Stimulated activated naive B cell treated with anti-CD40 and anti-IgM and Interleukin-4, amounts not matched to agents 10 μg/mL and 1 μg/mL and 100 μg/mL, for 72 hours (primary cell): ENCODE measurements around the gene IQCH.

Experiments used
- ATAC-seq, 2 donors: fragments of 150-1000 bp; cut with Tn5 transposase; replicated peaks; 2 replicates each; pipeline ENCODE4 v1.10.0; 2021; ENCODE audit warnings: moderate library complexity in 1 of 2
- DNase-seq: peaks from one replicate; pipeline ENCODE4 v3.0.0; 2021
- H3K27ac Mint-ChIP-seq: one replicate; pipeline ENCODE4 v1.8.0; 2022; ENCODE audit warnings: mild to moderate bottlenecking, mixed read lengths
- H3K27me3 Mint-ChIP-seq, 2 donors: one replicate each; pipeline ENCODE4 v1.8.0; 2022; ENCODE audit warnings: mixed read lengths in 2 of 2
- H3K36me3 Mint-ChIP-seq, 2 donors: one replicate each; pipeline ENCODE4 v1.8.0; 2022; ENCODE audit warnings: mixed read lengths in 2 of 2, mild to moderate bottlenecking in 1 of 2
- H3K4me1 Mint-ChIP-seq, 2 donors: one replicate each; pipeline ENCODE4 v1.8.0; 2022; ENCODE audit warnings: mixed read lengths in 2 of 2, mild to moderate bottlenecking in 1 of 2
- H3K4me3 Mint-ChIP-seq, 2 donors: one replicate each; pipeline ENCODE4 v1.8.0; 2022; ENCODE audit warnings: mild to moderate bottlenecking in 2 of 2, mixed read lengths in 2 of 2, moderate library complexity in 1 of 2
- H3K9me3 Mint-ChIP-seq, 2 donors: one replicate each; pipeline ENCODE4 v1.8.0; 2022; ENCODE audit warnings: mixed read lengths in 2 of 2, mild to moderate bottlenecking in 1 of 2

The IQCH gene

DNA sequence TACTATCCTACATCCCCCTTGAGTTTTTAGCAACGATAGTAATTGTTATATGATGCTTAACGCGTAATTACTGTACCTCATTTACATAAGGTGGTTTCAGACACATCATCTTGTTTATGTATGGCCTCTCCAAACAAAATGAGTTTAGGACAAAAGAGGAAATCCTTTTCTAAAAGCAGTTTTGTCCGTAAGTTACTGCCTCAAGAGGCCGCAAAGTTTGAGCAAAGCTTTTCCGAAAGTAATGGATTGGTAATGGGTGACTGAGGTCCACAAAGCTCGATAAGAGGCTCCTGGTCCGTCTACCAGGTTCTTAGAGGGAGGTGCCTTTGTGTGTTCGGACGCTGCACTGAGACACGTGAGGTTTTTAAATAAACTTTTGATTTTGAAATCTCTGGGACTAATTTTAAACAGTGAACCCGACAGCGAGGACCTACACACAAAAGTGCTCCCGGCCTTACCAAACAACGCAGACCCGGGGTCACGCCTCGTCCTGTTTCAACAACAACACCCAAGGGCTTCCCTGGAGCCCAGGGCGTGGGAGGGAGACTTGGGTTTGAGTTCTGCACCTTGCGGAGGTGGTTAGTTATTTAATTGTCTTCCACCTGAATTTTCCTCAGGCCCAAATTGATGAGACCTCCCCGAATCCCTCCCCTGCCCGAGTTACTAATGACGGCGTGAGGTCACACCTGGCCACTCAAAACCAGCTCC, 265.9 kb downstream of the IQCH start:
- peaks cover 6 to 19% of the 10 kb centered on the region in 2 donors for H3K4me1 Mint-ChIP-seq
- ATAC-seq, result peak; percentile 6 to 17
- H3K9me3 Mint-ChIP-seq, result no peaks in the 10 kb centered on the region
- H3K36me3 Mint-ChIP-seq, result peaks cover 5 to 7% of the 10 kb centered on the region in 2 donors
- peak overlapping the region; percentile 89 to 92 for H3K4me3 Mint-ChIP-seq
- DNase-seq, result no peak
- H3K27ac Mint-ChIP-seq, result peak overlapping the region; percentile 91
- H3K27me3 Mint-ChIP-seq, result no peaks in the 10 kb centered on the region

DNA sequence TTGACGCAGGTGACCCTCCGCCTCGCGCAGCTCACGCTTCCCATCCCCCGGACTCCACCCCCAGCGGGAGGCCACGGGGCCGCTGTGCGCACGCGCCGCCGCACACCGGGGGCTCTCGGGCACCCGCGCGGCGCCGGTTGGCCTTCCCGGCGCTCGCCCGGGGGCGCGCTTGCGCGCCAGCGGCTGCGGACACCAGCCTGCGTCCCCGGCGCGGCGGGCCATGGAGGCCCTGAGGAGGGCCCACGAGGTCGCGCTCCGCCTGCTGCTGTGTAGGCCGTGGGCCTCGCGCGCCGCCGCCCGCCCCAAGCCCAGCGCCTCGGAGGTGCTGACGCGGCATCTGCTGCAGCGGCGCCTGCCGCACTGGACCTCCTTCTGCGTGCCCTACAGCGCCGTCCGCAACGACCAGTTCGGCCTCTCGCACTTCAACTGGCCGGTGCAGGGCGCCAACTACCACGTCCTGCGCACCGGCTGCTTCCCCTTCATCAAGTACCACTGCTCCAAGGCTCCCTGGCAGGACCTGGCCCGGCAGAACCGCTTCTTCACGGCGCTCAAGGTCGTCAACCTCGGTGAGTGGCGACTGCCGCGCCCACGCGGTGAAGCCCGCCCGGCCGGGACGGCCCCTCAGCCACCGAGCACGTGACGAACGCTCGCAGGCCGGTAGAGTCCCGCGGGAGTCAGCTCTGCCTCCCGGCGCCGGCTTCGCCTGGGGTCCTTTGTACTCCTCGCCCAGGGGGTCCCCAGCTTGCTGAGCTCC, 266.6 kb downstream of the IQCH start, which contains the start of gene C15orf61:
Gene C15orf61 (plus strand): TSS at position 103 of the 754 bp plus-strand sequence. CDS start 118 bp downstream, at position 221.
- Mint-ChIP-seq H3K4me1 (peaks cover 6 to 19% of the 10 kb centered on the region in 2 donors), H3K4me3 (peak within 1 kb of the TSS; percentile 92 to 93), H3K36me3 (peaks cover 5 to 10% of the 10 kb centered on the region in 2 donors), H3K27ac (peak within 1 kb of the TSS; percentile 98), H3K27me3 (no peaks in the 10 kb centered on the region), H3K9me3 (no peaks in the 10 kb centered on the region)
- DNase-seq (peak; percentile 89), ATAC-seq (peak; percentile 82 to 85)

DNA sequence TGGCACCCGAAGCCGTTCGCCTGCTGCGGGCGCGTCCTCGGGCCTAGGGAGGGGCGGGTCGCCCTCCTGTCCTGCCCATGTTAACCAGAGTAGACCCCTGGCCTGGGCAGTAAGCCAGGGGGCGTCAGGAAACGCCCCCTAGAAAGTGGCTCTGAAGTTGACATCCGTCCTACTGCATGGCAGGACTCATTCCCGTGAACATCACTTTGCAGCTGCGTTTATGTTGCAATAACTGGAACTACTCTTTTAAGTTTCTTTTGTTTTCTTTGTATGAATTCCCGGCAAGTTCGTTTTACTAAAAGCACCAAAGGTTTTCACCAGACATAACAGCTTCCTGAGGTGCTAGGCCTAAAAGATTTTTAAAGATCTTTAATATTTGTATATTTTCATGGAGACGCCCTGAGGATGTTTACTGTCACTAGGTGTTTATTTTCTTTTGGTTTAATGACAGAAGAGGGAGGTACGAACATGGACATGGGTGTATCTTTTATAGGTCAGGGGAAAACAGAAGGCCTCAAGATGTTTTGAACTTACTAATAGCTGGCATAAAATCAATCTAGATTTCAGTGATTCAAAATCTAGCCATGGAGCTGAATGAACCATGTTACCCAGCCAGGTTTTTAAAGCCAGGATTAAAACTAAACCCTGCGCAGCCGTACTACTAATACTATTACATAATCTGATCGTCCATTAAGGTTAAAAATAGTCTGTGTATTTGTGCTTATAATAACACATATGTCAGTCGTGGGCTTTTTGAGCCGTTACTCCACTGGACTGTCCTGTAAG, 267.4 kb downstream of the IQCH start:
- DNase-seq (no peak), ATAC-seq (no peak)
- Mint-ChIP-seq H3K36me3 (peaks cover 5 to 10% of the 10 kb centered on the region in 2 donors), H3K9me3 (no peaks in the 10 kb centered on the region), H3K27me3 (no peaks in the 10 kb centered on the region), H3K4me1 (peaks cover 6 to 19% of the 10 kb centered on the region in 2 donors), H3K27ac (peak overlapping the region; percentile 98), H3K4me3 (peak overlapping the region; percentile 92 to 93)

DNA sequence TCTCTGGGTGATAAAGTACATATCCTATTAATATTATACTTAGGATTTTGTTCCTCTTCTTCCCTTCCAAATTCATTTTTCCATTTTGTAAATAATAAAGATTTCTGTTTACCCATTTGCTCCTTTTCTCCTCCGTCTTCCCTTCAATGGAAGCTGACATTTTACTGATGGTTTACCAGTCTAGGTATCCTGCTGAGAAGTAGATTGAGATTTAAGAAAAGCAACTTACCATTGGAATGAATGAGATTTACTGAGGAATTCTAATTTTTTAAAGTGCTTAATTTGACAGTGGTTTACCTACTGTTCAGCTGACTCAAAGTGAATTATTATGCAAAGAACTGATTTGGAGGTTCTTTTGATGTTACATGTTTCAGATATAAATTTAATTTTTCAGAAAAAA, 268.7 kb downstream of the IQCH start:
- no peak overlapping the region for H3K27ac Mint-ChIP-seq
- H3K27me3 Mint-ChIP-seq, result no peaks in the 10 kb centered on the region
- peaks cover 5 to 10% of the 10 kb centered on the region in 2 donors for H3K36me3 Mint-ChIP-seq
- H3K4me1 Mint-ChIP-seq, result peaks cover 6 to 19% of the 10 kb centered on the region in 2 donors
- no peaks in the 10 kb centered on the region for H3K9me3 Mint-ChIP-seq
- no peak overlapping the region for H3K4me3 Mint-ChIP-seq
- no peak for ATAC-seq
- DNase-seq, result no peak

DNA sequence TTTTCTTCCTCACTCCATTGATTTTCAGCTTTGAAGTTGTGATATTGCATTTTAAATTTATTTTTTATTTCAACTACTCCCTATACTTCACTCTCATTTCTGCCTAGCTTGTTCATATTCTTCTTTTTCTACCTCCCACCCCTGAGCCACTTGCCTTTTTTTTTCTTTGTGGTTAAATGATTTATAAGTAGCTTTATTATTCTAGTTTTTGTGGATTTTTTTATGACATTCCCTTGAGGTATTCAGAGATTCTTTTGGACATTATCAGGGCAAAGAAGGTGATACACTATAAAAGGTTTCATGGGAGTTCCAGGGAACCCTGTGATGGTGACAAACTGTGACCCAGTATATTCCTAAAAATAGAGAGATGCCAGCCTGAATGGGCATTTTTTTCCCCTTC, 269.6 kb downstream of the IQCH start:
- Mint-ChIP-seq H3K27me3 (no peaks in the 10 kb centered on the region), H3K36me3 (peaks cover 2 to 7% of the 10 kb centered on the region in 2 donors), H3K4me1 (peaks cover 6 to 19% of the 10 kb centered on the region in 2 donors), H3K27ac (no peak overlapping the region), H3K9me3 (no peaks in the 10 kb centered on the region), H3K4me3 (no peak overlapping the region)
- ATAC-seq, result no peak
- no peak for DNase-seq

DNA sequence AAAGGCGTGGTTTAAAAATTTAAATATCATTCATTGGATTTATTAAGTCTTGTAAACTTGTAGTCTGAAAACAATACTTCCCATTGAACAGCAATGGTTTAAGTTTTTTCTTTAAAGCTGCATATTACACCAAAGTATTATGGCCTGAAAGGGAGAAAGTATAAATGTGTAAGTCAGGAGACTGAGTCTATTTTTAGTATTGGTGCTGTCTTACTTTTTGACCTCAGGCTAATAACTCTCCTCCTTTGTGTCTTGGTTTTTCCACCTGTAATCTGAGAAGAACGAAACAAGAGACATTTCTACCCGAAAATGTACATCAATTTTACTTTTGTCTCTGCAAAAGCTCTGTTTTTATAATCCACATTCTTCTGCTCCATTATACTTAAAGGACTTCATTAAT, 273.9 kb downstream of the IQCH start:
- H3K4me1 Mint-ChIP-seq, result peaks cover 0 to 2% of the 10 kb centered on the region in 2 donors
- no peak overlapping the region for H3K27ac Mint-ChIP-seq
- no peaks in the 10 kb centered on the region for H3K27me3 Mint-ChIP-seq
- H3K9me3 Mint-ChIP-seq, result no peaks in the 10 kb centered on the region
- no peak for DNase-seq
- peaks cover 1 to 3% of the 10 kb centered on the region in 2 donors for H3K36me3 Mint-ChIP-seq
- H3K4me3 Mint-ChIP-seq, result no peak overlapping the region
- ATAC-seq, result no peak

DNA sequence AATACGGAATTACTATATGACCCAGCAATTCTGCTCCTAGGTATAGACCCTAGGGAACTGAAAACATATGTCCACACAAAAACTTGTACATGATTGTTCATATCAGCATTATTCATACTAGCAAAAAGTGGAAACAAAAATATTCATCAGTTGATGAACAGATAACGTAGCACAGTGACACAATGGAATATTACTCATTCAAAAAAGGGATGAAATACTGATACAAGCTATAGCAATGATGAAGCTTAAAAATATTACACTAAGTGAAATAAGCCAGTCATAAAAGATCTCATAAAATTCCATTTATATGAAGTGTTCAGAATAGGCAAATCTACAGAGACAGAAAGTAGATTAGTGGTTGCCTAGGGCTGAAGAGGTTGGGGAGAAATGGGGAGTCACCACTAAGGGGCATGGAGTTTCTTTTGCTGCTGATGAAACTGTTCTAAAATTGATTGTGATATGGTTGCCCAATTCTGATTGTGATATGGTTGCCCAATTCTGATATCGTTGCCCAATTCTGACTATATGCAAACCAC, 276.9 kb downstream of the IQCH start:
- DNase-seq, result no peak
- H3K4me3 Mint-ChIP-seq, result no peak overlapping the region
- no peak overlapping the region for H3K27ac Mint-ChIP-seq
- peaks cover 0 to 1% of the 10 kb centered on the region in 2 donors for H3K4me1 Mint-ChIP-seq
- H3K27me3 Mint-ChIP-seq, result peaks cover 0 to 3% of the 10 kb centered on the region in 2 donors
- peaks cover 0 to 1% of the 10 kb centered on the region in 2 donors for H3K36me3 Mint-ChIP-seq
- ATAC-seq, result no peak
- H3K9me3 Mint-ChIP-seq, result no peaks in the 10 kb centered on the region

DNA sequence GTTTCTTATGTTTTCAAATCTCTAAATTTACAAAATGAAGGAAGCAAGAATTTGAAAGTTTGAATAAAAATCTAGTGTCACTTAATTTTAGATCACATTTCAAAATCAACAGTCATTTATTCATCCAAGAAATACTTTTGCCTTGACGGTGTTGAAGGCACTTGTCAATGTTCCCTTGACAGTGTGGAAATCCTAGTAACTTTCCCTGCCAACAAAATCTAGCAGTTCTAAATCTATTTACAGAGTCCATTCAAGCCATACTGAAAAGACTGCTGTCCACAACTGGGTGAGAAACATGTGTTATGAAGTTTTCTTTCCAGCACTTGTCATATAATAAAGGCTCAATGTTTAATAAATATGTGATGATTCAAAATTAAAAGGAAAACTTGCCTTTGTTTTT, 279.3 kb downstream of the IQCH start:
- DNase-seq (no peak), ATAC-seq (no peak)
- Mint-ChIP-seq H3K27me3 (peaks cover 10 to 13% of the 10 kb centered on the region in 2 donors), H3K4me1 (peaks cover 6 to 9% of the 10 kb centered on the region in 2 donors), H3K27ac (no peak overlapping the region), H3K9me3 (no peaks in the 10 kb centered on the region), H3K4me3 (no peak overlapping the region), H3K36me3 (peaks cover 1 to 3% of the 10 kb centered on the region in 2 donors)

DNA sequence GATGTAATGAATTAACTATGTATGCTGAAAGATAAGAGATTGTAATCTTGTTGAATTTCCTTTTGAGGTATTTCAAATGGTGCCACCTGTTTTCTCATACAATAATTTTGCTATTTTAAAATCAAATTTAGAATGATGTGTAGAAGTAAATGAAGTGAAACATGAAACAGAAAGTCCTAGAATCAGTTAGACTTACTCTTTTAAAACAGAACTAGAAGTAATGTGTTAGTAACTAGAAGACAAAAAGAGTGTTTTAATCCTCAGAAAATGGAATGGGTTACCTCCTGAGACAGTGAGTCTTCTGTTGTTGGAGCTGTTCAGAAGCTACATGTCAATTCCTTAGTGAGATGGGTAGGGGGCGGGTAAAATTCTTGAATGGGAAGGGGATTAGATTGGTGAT, 279.8 kb downstream of the IQCH start:
- peaks cover under 1 to 3% of the 10 kb centered on the region in 2 donors for H3K36me3 Mint-ChIP-seq
- H3K9me3 Mint-ChIP-seq, result no peaks in the 10 kb centered on the region
- no peak overlapping the region for H3K27ac Mint-ChIP-seq
- H3K27me3 Mint-ChIP-seq, result peaks cover 10 to 13% of the 10 kb centered on the region in 2 donors
- DNase-seq, result no peak
- no peak for ATAC-seq
- peaks cover 10% of the 10 kb centered on the region in 2 donors for H3K4me1 Mint-ChIP-seq
- no peak overlapping the region for H3K4me3 Mint-ChIP-seq

DNA sequence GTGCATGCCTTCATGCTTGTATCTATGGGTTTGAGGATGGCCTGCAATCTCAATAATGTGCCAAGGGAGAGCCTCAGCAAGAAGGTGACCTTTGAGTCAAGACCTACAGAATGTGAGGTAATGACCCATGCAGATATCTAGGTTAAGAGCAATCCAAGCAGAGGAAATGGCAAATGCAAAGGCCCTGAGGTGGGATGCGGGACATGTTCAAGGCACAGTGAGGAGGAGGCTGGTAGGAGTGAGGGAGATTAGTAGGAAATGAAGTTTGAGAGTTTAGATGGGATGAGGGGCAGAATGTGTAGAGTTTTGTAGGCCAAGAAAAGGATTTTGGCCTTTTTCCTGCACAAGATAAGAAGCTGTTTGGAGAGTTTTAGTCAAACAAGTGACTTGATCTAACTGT, 283.2 kb downstream of the IQCH start:
- DNase-seq (no peak), ATAC-seq (no peak)
- Mint-ChIP-seq H3K4me3 (no peak overlapping the region), H3K27ac (no peak overlapping the region), H3K36me3 (peaks cover 0 to 3% of the 10 kb centered on the region in 2 donors), H3K4me1 (peaks cover 15 to 27% of the 10 kb centered on the region in 2 donors), H3K9me3 (no peaks in the 10 kb centered on the region), H3K27me3 (peaks cover 10 to 13% of the 10 kb centered on the region in 2 donors)

DNA sequence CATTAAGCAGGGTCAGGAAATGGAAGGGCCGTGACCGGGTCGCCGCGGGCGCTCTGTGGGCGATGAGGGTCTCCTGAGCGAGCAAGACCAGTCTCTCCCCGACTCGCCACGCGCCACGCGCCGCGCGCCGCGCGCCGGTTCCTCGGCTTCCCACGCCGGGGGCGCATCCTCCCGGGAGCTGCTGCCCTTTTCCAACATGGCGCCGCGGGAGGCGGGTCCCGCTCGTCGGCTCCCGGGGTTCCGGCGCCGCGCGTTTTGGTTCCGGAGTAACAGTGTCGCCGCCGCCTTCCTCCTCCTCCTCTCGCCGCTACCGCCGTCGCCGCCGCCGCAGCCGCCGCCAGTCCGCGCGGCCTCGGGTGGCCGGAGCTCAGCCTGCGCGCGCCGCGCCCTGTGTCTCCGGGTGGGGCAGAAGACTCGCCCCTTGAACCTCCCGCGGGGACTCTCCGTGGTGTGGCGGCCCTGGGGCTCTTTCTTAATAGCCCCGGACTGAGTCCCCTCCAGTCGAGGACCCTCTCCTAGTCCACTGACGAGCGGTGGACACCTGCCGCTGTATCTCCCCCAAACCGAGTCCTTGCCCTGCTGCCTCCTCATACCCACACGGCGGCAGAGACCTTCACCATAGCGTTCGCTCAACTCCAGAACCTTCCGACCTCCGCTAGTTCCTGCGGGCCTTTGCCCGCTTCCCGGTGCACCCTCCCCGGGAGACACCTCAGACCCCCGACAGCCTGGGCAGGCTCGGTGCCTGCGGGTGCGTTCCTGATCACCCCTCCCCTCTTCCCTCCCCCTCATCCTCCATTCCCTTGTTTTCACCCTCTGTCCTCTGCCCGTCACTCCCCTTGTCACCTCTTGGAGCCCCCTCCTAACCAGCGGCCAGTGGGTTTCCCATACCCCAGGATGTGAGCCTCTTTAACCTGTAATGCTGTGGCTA, 288.1 kb downstream of the IQCH start, which contains the start of gene MAP2K5:
Gene MAP2K5 (plus strand): TSS at position 284 of the 928 bp plus-strand sequence. CDS start 633 bp downstream, at position 917.
- DNase-seq (peak; percentile 64), ATAC-seq (peak; percentile 54 to 66)
- no peaks in the 10 kb centered on the region for H3K9me3 Mint-ChIP-seq
- peaks cover 4 to 12% of the 10 kb centered on the region in 2 donors for H3K36me3 Mint-ChIP-seq
- peaks cover 4 to 5% of the 10 kb centered on the region in 2 donors for H3K27me3 Mint-ChIP-seq
- H3K4me3 Mint-ChIP-seq, result peak within 1 kb of the TSS; percentile 89 to 93
- H3K27ac Mint-ChIP-seq, result peak within 1 kb of the TSS; percentile 93
- H3K4me1 Mint-ChIP-seq, result peaks cover 23 to 42% of the 10 kb centered on the region in 2 donors

DNA sequence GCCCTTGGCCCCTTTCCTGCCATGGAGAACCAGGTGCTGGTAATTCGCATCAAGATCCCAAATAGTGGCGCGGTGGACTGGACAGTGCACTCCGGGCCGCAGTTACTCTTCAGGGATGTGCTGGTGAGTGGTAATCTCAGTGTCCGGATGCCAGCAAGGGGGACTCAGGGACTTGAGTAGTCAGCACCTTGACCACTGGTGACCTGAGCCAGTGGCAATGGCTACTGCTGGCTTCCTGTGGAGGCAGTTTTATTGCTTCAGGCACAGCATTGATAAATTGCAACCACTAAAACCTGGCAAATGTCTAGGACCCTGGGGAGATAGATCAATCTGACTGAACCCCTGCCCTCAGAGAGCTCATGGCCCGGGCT, 288.7 kb downstream of the IQCH start:
- H3K4me3 Mint-ChIP-seq, result peak overlapping the region; percentile 89 to 93
- peak overlapping the region; percentile 93 for H3K27ac Mint-ChIP-seq
- ATAC-seq (no peak), DNase-seq (no peak)
- H3K9me3 Mint-ChIP-seq, result no peaks in the 10 kb centered on the region
- H3K27me3 Mint-ChIP-seq, result no peaks in the 10 kb centered on the region
- H3K36me3 Mint-ChIP-seq, result peaks cover 4 to 10% of the 10 kb centered on the region in 2 donors
- peaks cover 22 to 43% of the 10 kb centered on the region in 2 donors for H3K4me1 Mint-ChIP-seq

DNA sequence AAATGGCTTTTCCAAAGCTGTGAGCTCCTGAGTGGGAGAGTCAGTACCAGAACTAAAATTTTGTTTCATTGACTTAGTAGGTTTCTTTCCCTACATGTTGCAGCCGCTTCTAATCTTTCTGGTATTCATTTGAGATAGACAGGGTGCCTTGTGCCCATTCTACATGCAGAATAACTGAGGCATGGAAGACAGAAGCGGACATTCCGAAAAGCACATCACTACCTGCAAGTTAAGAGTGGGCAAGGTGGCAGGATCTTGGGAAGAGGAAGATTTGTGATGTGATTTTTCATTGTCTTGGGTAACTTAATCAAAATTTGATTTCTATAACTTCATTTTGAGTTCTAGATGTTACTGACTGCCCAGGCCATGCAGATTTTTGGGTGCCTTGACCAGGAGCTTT, 289.9 kb downstream of the IQCH start:
- Mint-ChIP-seq H3K4me1 (peaks cover 21 to 43% of the 10 kb centered on the region in 2 donors), H3K27me3 (no peaks in the 10 kb centered on the region), H3K27ac (no peak overlapping the region), H3K4me3 (no peak overlapping the region), H3K9me3 (no peaks in the 10 kb centered on the region), H3K36me3 (peaks cover 4 to 10% of the 10 kb centered on the region in 2 donors)
- DNase-seq (no peak), ATAC-seq (no peak)
